ENCODE measurements around the gene CUEDC1. TPM values are rescaled to one million over a fixed set of nuclear protein-coding genes. Genes with fewer than 3 reads are reported as not detected.

CUEDC1 gene
- total and polyA plus RNA-seq, 2 of the 13 experiments (the other 11 are each of a cell fraction or from before 2014, with no cell fraction given) = 7.4 to 12.9 TPM

GRCh38 chr17:57953219-57953618, 2.0 kb downstream of the CUEDC1 start (continued):
- TF ChIP-seq ZNF646 (CRISPR knock-in tag; IDR thresholded peaks at IDR 0.05) (no peak), AGO2 (optimal IDR thresholded peaks at IDR 0.05; ENCODE audit: low read depth, low read length) (no peak), FOSL2 (CRISPR knock-in tag; IDR thresholded peaks at IDR 0.05) (no peak), ZNF142 (CRISPR knock-in tag; IDR thresholded peaks at IDR 0.05) (no peak), LCORL (IDR thresholded peaks at IDR 0.05) (0 out of 2 replicates have a peak, but pooled peaks have one; percentile 16), LCORL (CRISPR knock-in tag; IDR thresholded peaks at IDR 0.05) (peak; percentile 80), ARID5B (CRISPR knock-in tag; IDR thresholded peaks at IDR 0.05) (peak; percentile 65), ZSCAN29 (CRISPR knock-in tag; conservative IDR thresholded peaks at IDR 0.05) (peak; percentile 48; the same call in 1 of the 2 replicates), BCL6 (CRISPR knock-in tag; IDR thresholded peaks at IDR 0.05) (peak; percentile 65), SNRNP70 (IDR thresholded peaks at IDR 0.05; ENCODE audit: low read depth, low read length) (no peak), RFX3 (CRISPR knock-in tag; IDR thresholded peaks at IDR 0.05) (peak; percentile 60), KMT2A (CRISPR knock-in tag; IDR thresholded peaks at IDR 0.05) (no peak), ZNF33A (CRISPR knock-in tag; IDR thresholded peaks at IDR 0.05; ENCODE audit: borderline replicate concordance) (no peak), GLI4 (CRISPR knock-in tag; IDR thresholded peaks at IDR 0.05; ENCODE audit: borderline replicate concordance) (no peak), HNRNPH1 (optimal IDR thresholded peaks at IDR 0.05; ENCODE audit: low read depth, low read length) (no peak)

All from HepG2 (cell line).